IPS DF 6.9 (cell line): Measurements from ENCODE around the gene GRN.

Source experiments
- DNase-seq: peaks from one replicate; pipeline ENCODE4 v3.0.0-alpha.2; 2013; ENCODE audit warnings: low read depth, low spot score
- H3K27ac ChIP-seq: one replicate; pipeline ENCODE4 v1.5.1; 2013; ENCODE audit warnings: low read length, control low read depth
- H3K27me3 ChIP-seq: 2 replicates; pipeline ENCODE4 v1.6.1; 2013; ENCODE audit warnings: mild to moderate bottlenecking, low read length; ENCODE audit not compliant: control insufficient read depth, insufficient read depth
- H3K36me3 ChIP-seq: 2 replicates; pipeline ENCODE4 v1.6.1; 2013; ENCODE audit warnings: low read length; ENCODE audit not compliant: control insufficient read depth, insufficient read depth
- H3K4me1 ChIP-seq: 2 replicates; pipeline ENCODE4 v1.6.1; 2013; ENCODE audit warnings: low read length; ENCODE audit not compliant: control insufficient read depth, insufficient read depth
- H3K4me3 ChIP-seq: 2 replicates; pipeline ENCODE4 v1.5.1; 2013; ENCODE audit warnings: mild to moderate bottlenecking, low read length
- H3K9me3 ChIP-seq: 2 replicates; pipeline ENCODE4 v1.6.1; 2013; ENCODE audit warnings: low read length, inconsistent platforms; ENCODE audit not compliant: control insufficient read depth, insufficient read depth
- WGBS: extraction: QIAGEN DNeasy Blood & Tissue Kit; methylation state at CpG from one replicate; pipeline ENCODE4 v1.1.7; 2013; ENCODE audit warnings: mixed read lengths, missing lambda C conversion rate; ENCODE audit not compliant: insufficient read length, insufficient coverage; 5-methylcytosine and 5-hydroxymethylcytosine counted together

GRN gene

GRCh38 chr17:44354582-44355561, 9.8 kb downstream of the GRN start:
- 0 out of 2 replicates have a peak, but pooled peaks cover 3% of the 10 kb centered on the region for H3K4me1 ChIP-seq
- H3K4me3 ChIP-seq = peak overlapping the region; percentile 26; the same call in 1 of the 2 replicates
- no peak for DNase-seq
- H3K27me3 ChIP-seq = no peaks in the 10 kb centered on the region
- H3K27ac ChIP-seq = no peak overlapping the region
- H3K36me3 ChIP-seq = peaks cover 15% of the 10 kb centered on the region
- WGBS = no CpG with 5 or more reads among the region's 77 CpGs
- H3K9me3 ChIP-seq = no peaks in the 10 kb centered on the region

GRCh38 chr17:44355642-44356099, 10.6 kb downstream of the GRN start:
- no peaks in the 10 kb centered on the region for H3K27me3 ChIP-seq
- H3K4me3 ChIP-seq = no peak overlapping the region
- no peak overlapping the region for H3K27ac ChIP-seq
- no CpG with 5 or more reads among the region's 17 CpGs for WGBS
- H3K9me3 ChIP-seq = no peaks in the 10 kb centered on the region
- no peak for DNase-seq
- 0 out of 2 replicates have a peak, but pooled peaks cover 3% of the 10 kb centered on the region for H3K4me1 ChIP-seq
- H3K36me3 ChIP-seq = peaks cover 13% of the 10 kb centered on the region

- Histone ChIP-seq H3K27me3 (no peaks in the 10 kb centered on the region), H3K27ac (no peak overlapping the region), H3K4me3 (no peak overlapping the region), H3K4me1 (peaks cover 5% of the 10 kb centered on the region; the same call in 1 of the 2 replicates), H3K36me3 (peaks cover 13% of the 10 kb centered on the region), H3K9me3 (no peaks in the 10 kb centered on the region)
- no peak for DNase-seq
- no CpG with 5 or more reads among the region's 11 CpGs for WGBS
Measured at GRCh38 chr17:44356241-44356640, 11.1 kb downstream of the GRN start.

- H3K27ac ChIP-seq = no peak overlapping the region
- DNase-seq = no peak
- H3K36me3 ChIP-seq = no peaks in the 10 kb centered on the region; the same call in 1 of the 2 replicates
- no peak overlapping the region for H3K4me3 ChIP-seq
- peaks cover 18% of the 10 kb centered on the region for H3K4me1 ChIP-seq
- WGBS = no CpG with 5 or more reads among the region's 9 CpGs
- no peaks in the 10 kb centered on the region for H3K27me3 ChIP-seq
- no peaks in the 10 kb centered on the region for H3K9me3 ChIP-seq
Measured at GRCh38 chr17:44358066-44358465, 13.0 kb downstream of the GRN start.

GRCh38 chr17:44359006-44359405, 13.9 kb downstream of the GRN start:
- Histone ChIP-seq H3K27ac (no peak overlapping the region), H3K4me1 (peaks cover 15% of the 10 kb centered on the region), H3K4me3 (no peak overlapping the region), H3K9me3 (no peaks in the 10 kb centered on the region), H3K36me3 (no peaks in the 10 kb centered on the region; the same call in 1 of the 2 replicates), H3K27me3 (no peaks in the 10 kb centered on the region)
- DNase-seq = no peak
- no CpG with 5 or more reads among the region's 6 CpGs for WGBS

- DNase-seq = no peak
- Histone ChIP-seq H3K9me3 (no peaks in the 10 kb centered on the region), H3K27ac (no peak overlapping the region), H3K4me3 (no peak overlapping the region), H3K27me3 (no peaks in the 10 kb centered on the region), H3K4me1 (peaks cover 15% of the 10 kb centered on the region), H3K36me3 (no peaks in the 10 kb centered on the region; the same call in 1 of the 2 replicates)
- no CpG with 5 or more reads among the region's 14 CpGs for WGBS
Measured at GRCh38 chr17:44359458-44360143, 14.5 kb downstream of the GRN start.

- H3K9me3 ChIP-seq = no peaks in the 10 kb centered on the region
- WGBS = no CpG with 5 or more reads among the region's 6 CpGs
- H3K27ac ChIP-seq = no peak overlapping the region
- H3K36me3 ChIP-seq = no peaks in the 10 kb centered on the region; the same call in 1 of the 2 replicates
- H3K27me3 ChIP-seq = no peaks in the 10 kb centered on the region
- no peak for DNase-seq
- peaks cover 15% of the 10 kb centered on the region for H3K4me1 ChIP-seq
- no peak overlapping the region for H3K4me3 ChIP-seq
Measured at GRCh38 chr17:44360144-44360533, 15.0 kb downstream of the GRN start.

- no peak for DNase-seq
Measured at GRCh38 chr17:44360826-44361225, 15.7 kb downstream of the GRN start.

GRCh38 chr17:44361292-44362260, 16.5 kb downstream of the GRN start:
- WGBS = no CpG with 5 or more reads among the region's 11 CpGs

More at GRCh38 chr17:44360826-44361225, 15.7 kb downstream of the GRN start:
- no peaks in the 10 kb centered on the region for H3K36me3 ChIP-seq
- H3K27ac ChIP-seq = no peak overlapping the region
- no peaks in the 10 kb centered on the region for H3K27me3 ChIP-seq
- no peak overlapping the region for H3K4me3 ChIP-seq
- peaks cover 15% of the 10 kb centered on the region for H3K4me1 ChIP-seq
- no CpG with 5 or more reads among the region's 5 CpGs for WGBS
- no peaks in the 10 kb centered on the region for H3K9me3 ChIP-seq

More at GRCh38 chr17:44361292-44362260, 16.5 kb downstream of the GRN start:
- H3K27me3 ChIP-seq = no peaks in the 10 kb centered on the region
- DNase-seq = no peak
- no peak overlapping the region for H3K27ac ChIP-seq
- H3K36me3 ChIP-seq = no peaks in the 10 kb centered on the region
- no peaks in the 10 kb centered on the region for H3K9me3 ChIP-seq
- H3K4me1 ChIP-seq = peaks cover 15% of the 10 kb centered on the region
- H3K4me3 ChIP-seq = no peak overlapping the region
